Adrenal gland (tissue), 12 donors: Measurements from ENCODE around the gene ECE2. TPM values are rescaled to one million over a fixed set of nuclear protein-coding genes. Genes with fewer than 3 reads are reported as not detected.
"Not testable (repeated sequence)": the region's sequence is repeated elsewhere in the genome, so short reads cannot be mapped to it uniquely, and the experiment has no call there.

Source experiments
- DNase-seq, 7 donors: peaks; one replicate each; pipeline ENCODE4 v3.0.0-alpha.2; 2019 to 2020
- H3K27ac ChIP-seq, 5 donors: fragments of 200-600 bp; sonication (generic) in 4 of 5; 1 replicate in 3 of 5; 2 replicates in 2 of 5; pipeline versions ENCODE4 v1.5.1 to v1.8.0; 2016 to 2020; ENCODE audit warnings: mild to moderate bottlenecking in 1 of 5
- H3K27me3 ChIP-seq: fragments of 200-600 bp; 2 replicates; pipeline ENCODE4 v1.8.0; 2021
- H3K36me3 ChIP-seq, 2 donors: fragments of 200-600 bp; replicated peaks in 1 of 2; 1 replicate in 1 of 2; 2 replicates in 1 of 2; pipeline versions ENCODE4 v1.5.1 to v1.8.0; 2018 to 2022
- H3K4me1 ChIP-seq, 2 donors: fragments of 200-600 bp; replicated peaks in 1 of 2; 1 replicate in 1 of 2; 2 replicates in 1 of 2; pipeline versions ENCODE4 v1.5.1 to v1.8.0; 2018 to 2021
- H3K4me3 ChIP-seq, 4 donors: fragments of 200-600 bp; sonication (generic) in 3 of 4; one replicate each; pipeline ENCODE4 v1.5.1; 2016 to 2018
- H3K9me3 ChIP-seq, 3 donors: fragments of 200-600 bp; sonication (generic) in 1 of 3; replicated peaks in 1 of 3; 1 replicate in 2 of 3; 2 replicates in 1 of 3; pipeline versions ENCODE4 v1.5.1 to v1.8.0; 2016 to 2021
- CTCF ChIP-seq, 6 experiments: fragments of 450-650 bp in 4 of 6; fragments of 200-600 bp in 2 of 6; sonication (generic) in 1 of 6; IDR thresholded peaks; 1 replicate in 5 of 6; 2 replicates in 1 of 6; pipeline versions ENCODE4 v1.5.1 to v1.8.0; 2016 to 2021; ENCODE audit warnings: antibody characterized with exemption in 6 of 6, mild to moderate bottlenecking in 2 of 6, moderate library complexity in 1 of 6
- POLR2A ChIP-seq, 2 donors: fragments of 450-650 bp; IDR thresholded peaks; one replicate each; pipeline ENCODE4 v1.6.1; 2017; ENCODE audit warnings: antibody characterized with exemption in 2 of 2, mild to moderate bottlenecking in 2 of 2, moderate library complexity in 1 of 2
- WGBS, 4 donors: extraction: QIAGEN DNeasy Blood & Tissue Kit in 2 of 4; methylation state at CpG; one replicate each; pipeline versions ENCODE4 v1.1.5 to v1.1.7; 2013 to 2017; 5-methylcytosine and 5-hydroxymethylcytosine counted together
- intact Hi-C, 2 donors: fragments of 100-400 bp; cut with DNase I; formaldehyde crosslinking; loops; one replicate each; pipeline versions ENCODE4 v1.14.1 to v1.15.0; 2022 to 2023
- polyA plus RNA-seq, 3 donors: library from polyadenylated mRNA; stranded (reverse); fragments of 200-250 nt in 2 of 3; fragments of 350-450 nt in 1 of 3; fragmentation: Illumina TruSeq in 1 of 3; extraction: RNeasy Lipid Tissue Mini Kit (QIAGEN cat#74804) in 1 of 3; gene quantifications; one replicate each; pipeline ENCODE4 v1.2.3, GENCODE V29; 2013 to 2014
- total RNA-seq, 9 donors: library from RNA; depleted of rRNA in 4 of 9; stranded (reverse); fragments of >200 nt in 4 of 9; fragments of 120-200 nt in 1 of 9; fragmentation: NEBNext Ultra II Directional in 1 of 9; extraction: Animal tissue kit (Norgen Biotek cat#: 25700) in 1 of 9; gene quantifications; one replicate each; pipeline versions ENCODE4 v1.1.0 to v1.2.4, GENCODE V29; 2013 to 2023
- donor health status: healthy with polysubstance abuse.
- donor health status: Bipolar disorder and iron deficiency.
- donor health status: DM: yes; HTN: yes; CAD: no.
- donor health status: DM: no; HTN: no; CAD: no.
- donor health status: DM: no; HTN: no; CAD: no.
- donor health status: DM: yes; HTN: yes; CAD: no.

ECE2 gene
- total and polyA plus RNA-seq, 12 donors = 0.27 to 15.2 (median 5.8) TPM; not detected in 4

DNA sequence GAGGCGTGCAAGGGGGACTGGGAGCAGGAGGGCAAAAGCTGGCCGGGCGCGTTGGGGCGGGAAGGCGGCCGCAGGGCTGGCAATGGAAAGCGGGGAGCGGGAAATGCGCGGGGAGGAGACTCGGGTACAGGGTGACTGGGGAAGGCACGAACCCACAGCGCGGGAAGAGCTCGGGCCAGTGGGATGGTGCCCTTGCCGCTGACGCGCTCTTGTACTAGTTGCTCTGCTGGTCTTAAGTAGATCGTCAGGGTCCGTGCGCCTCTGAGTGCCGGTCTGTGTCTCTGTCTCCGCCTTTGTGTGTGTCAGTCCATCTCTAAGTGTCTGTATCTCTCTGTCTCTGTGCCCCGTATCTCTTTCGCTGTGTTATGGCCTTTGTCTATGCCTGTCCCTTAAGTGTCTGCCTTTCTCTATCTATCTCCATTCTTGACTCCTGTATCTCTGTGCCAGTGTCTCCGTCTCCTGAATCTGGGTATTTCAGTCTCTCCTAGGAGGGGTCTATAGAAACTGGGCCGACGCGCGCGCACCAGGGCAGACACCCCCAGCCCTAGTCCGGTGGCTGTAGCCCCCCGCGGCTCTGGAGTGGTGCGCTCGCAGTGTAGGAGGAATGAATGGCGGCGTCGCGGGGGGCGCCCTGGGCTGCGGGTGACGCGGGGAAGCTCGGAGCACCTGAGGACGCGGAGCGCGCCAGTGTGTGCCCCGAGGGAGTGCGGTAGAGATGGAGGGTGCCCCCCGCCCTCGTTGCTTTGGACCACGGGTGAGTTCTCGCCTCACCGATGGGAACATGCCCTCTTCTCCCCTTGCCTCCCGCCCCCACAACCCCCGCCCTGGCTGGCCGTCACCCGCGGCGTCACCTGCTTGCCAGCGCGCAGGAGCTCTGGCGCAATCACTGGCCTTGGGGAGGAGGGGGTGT lies 13.7 kb upstream of the ECE2 start:
- Histone ChIP-seq H3K4me1 (peaks cover 25 to 27% of the 10 kb centered on the region in 2 donors), H3K27ac (peak overlapping the region in 2 of 5 donors; percentile 53 to 83), H3K36me3 (no peaks in the 10 kb centered on the region), H3K9me3 (no peaks in the 10 kb centered on the region), H3K27me3 (no peaks in the 10 kb centered on the region), H3K4me3 (peak overlapping the region in 2 of 4 donors; percentile 33 to 65)
- intact Hi-C loops = no loop called here
- 1 to 5% (median 2%) methylated on average over 36 to 66 of the region's 66 CpGs for WGBS, 4 donors
- TF ChIP-seq CTCF (IDR thresholded peaks at IDR 0.05) = no peak
- TF ChIP-seq POLR2A (IDR thresholded peaks at IDR 0.05) = peak; percentile 13 to 36
- DNase-seq = peak; percentile 77 to 94 (median 89)

- no peak for DNase-seq
- peak overlapping the region in 2 of 5 donors; percentile 53 to 83 for H3K27ac ChIP-seq
- no peak for TF ChIP-seq CTCF (IDR thresholded peaks at IDR 0.05)
- H3K4me1 ChIP-seq = peaks cover 25 to 27% of the 10 kb centered on the region in 2 donors
- no peaks in the 10 kb centered on the region for H3K9me3 ChIP-seq
- no peaks in the 10 kb centered on the region for H3K36me3 ChIP-seq
- intact Hi-C loops = no loop called here
- 15 to 43% (median 17%) methylated on average over 4 to 15 of the region's 15 CpGs for WGBS, 4 donors
- no peak overlapping the region for H3K4me3 ChIP-seq
- no peaks in the 10 kb centered on the region for H3K27me3 ChIP-seq
Observed at GRCh38 chr3:184262764-184263179, 13.1 kb upstream of the ECE2 start.

- WGBS, 4 donors = 92 to 95% (median 92%) methylated on average over 1 of the region's 1 CpG
- DNase-seq, intact Hi-C loops: not testable (repeated sequence)
Observed at GRCh38 chr3:184267249-184267648, 8.6 kb upstream of the ECE2 start.

DNA sequence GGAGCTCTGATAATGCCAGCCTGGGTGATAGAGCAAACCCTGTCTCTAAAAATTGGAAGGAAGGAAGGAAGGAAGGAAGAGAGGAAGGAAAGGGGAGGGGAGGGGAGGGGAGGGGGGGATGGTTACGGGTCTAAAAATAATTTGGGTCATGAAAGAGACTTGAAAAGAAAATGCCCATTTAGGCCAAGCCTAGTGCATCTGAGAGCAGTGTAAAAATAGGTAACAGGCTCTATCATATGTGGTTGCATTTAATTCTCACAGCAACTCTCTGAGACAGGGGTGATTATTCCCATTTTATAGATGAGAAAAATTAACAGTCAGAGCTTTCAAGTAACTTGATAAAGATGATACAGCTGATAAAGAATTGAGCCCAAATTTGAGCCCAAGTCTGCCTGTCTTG lies 3.6 kb upstream of the ECE2 start:
- intact Hi-C loops = no loop called here
- H3K27me3 ChIP-seq = peaks cover 6% of the 10 kb centered on the region
- no peaks in the 10 kb centered on the region for H3K36me3 ChIP-seq
- DNase-seq = no peak
- no peak overlapping the region for H3K4me3 ChIP-seq
- WGBS, 4 donors = 40 to 64% (median 50%) methylated on average over 1 of the region's 1 CpG
- no peak overlapping the region for H3K27ac ChIP-seq
- TF ChIP-seq POLR2A (IDR thresholded peaks at IDR 0.05) (no peak), CTCF (IDR thresholded peaks at IDR 0.05) (no peak)
- H3K4me1 ChIP-seq = no peaks in the 10 kb centered on the region
- H3K9me3 ChIP-seq = no peaks in the 10 kb centered on the region

More at GRCh38 chr3:184267249-184267648, 8.6 kb upstream of the ECE2 start:
- not testable (repeated sequence) for H3K36me3 ChIP-seq, H3K27ac ChIP-seq, H3K27me3 ChIP-seq, H3K4me1 ChIP-seq, H3K9me3 ChIP-seq, H3K4me3 ChIP-seq

DNA sequence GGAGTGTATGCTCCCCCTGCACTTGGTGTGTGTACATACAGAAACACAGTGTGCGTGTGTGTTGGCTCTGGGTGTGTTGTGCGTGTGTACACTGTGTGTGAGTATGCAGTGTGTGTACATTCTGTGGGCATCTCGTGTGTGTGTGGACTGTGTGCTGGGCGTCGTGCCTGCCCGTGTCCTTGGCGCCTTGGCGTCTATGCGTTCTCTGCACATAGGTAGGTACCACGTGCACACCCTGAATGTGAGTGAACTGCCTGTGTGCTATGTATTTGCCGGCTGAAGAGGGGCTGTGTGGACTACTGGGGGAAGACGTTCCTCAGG lies 481 bp upstream of the ECE2 start:
- no peak for TF ChIP-seq CTCF (IDR thresholded peaks at IDR 0.05)
- no peak for TF ChIP-seq POLR2A (IDR thresholded peaks at IDR 0.05)
- no peak overlapping the region for H3K4me3 ChIP-seq
- peak overlapping the region in 1 of 5 donors; percentile 73 for H3K27ac ChIP-seq
- 71 to 74% (median 73%) methylated on average over 8 to 12 of the region's 12 CpGs for WGBS, 4 donors
- H3K36me3 ChIP-seq = no peaks in the 10 kb centered on the region
- DNase-seq = no peak
- H3K9me3 ChIP-seq = no peaks in the 10 kb centered on the region
- no peaks in the 10 kb centered on the region for H3K4me1 ChIP-seq
- peaks cover 6% of the 10 kb centered on the region for H3K27me3 ChIP-seq
- intact Hi-C loops = no loop called here
